ENCODE data around the gene SBNO1.

GRCh38 chr12:123354600-123354999 lies 10.0 kb downstream of the SBNO1 start:
- TF ChIP-seq SUZ12 (IDR thresholded peaks at IDR 0.05; ENCODE audit: extremely low read depth, insufficient read depth, insufficient read length) = no peak
- no peak for TF ChIP-seq ZNF274 (IDR thresholded peaks at IDR 0.05; ENCODE audit: low read depth, low read length)
